ENCODE measurements around the gene OLIG2. TPM values are rescaled to one million over a fixed set of nuclear protein-coding genes. Genes with fewer than 3 reads are reported as not detected.

The OLIG2 gene
- total RNA-seq, 1 donor from 2014 or later = 0.33 TPM

DNA sequence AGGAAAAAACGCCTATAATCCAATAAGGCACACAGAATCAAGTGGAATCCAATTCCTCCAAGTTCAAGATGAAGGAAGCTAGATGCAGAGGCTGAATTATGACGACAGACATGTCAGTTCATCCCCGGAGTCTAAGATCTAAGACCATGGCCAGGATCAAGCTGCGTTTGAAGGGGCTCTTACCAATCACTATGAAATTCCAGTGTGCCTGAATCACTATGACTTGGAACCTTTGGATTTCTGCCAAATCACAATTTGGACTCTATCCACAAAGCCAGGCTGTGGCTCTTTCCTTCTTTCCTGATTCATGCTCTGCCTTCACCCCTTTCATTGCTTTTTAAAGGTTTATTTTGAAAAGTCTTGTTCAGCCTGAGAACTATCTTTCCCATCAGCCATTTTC is 17.1 kb downstream of the OLIG2 start:
- Mint-ChIP-seq H3K36me3 (ENCODE audit: low read depth, unreplicated experiment) (peaks cover 4% of the 10 kb centered on the region), H3K4me3 (ENCODE audit: unreplicated experiment) (no peak overlapping the region), H3K27ac (ENCODE audit: unreplicated experiment) (no peak overlapping the region), H3K27me3 (ENCODE audit: unreplicated experiment) (no peaks in the 10 kb centered on the region), H3K4me1 (ENCODE audit: unreplicated experiment) (no peaks in the 10 kb centered on the region), H3K9me3 (ENCODE audit: unreplicated experiment) (no peaks in the 10 kb centered on the region)
- TF ChIP-seq, protein P1, sequence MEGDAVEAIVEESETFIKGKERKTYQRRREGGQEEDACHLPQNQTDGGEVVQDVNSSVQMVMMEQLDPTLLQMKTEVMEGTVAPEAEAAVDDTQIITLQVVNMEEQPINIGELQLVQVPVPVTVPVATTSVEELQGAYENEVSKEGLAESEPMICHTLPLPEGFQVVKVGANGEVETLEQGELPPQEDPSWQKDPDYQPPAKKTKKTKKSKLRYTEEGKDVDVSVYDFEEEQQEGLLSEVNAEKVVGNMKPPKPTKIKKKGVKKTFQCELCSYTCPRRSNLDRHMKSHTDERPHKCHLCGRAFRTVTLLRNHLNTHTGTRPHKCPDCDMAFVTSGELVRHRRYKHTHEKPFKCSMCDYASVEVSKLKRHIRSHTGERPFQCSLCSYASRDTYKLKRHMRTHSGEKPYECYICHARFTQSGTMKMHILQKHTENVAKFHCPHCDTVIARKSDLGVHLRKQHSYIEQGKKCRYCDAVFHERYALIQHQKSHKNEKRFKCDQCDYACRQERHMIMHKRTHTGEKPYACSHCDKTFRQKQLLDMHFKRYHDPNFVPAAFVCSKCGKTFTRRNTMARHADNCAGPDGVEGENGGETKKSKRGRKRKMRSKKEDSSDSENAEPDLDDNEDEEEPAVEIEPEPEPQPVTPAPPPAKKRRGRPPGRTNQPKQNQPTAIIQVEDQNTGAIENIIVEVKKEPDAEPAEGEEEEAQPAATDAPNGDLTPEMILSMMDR (IDR thresholded peaks at IDR 0.05; ENCODE audit: unreplicated experiment) = no peak
- no peak for DNase-seq (ENCODE audit: low spot score)

- H3K9me3 Mint-ChIP-seq (ENCODE audit: unreplicated experiment) = no peaks in the 10 kb centered on the region
- DNase-seq (ENCODE audit: low spot score) = no peak
- H3K4me1 Mint-ChIP-seq (ENCODE audit: unreplicated experiment) = peaks cover 3% of the 10 kb centered on the region
- no peak overlapping the region for H3K4me3 Mint-ChIP-seq (ENCODE audit: unreplicated experiment)
- no peak overlapping the region for H3K27ac Mint-ChIP-seq (ENCODE audit: unreplicated experiment)
- TF ChIP-seq, protein P1 (IDR thresholded peaks at IDR 0.05; ENCODE audit: unreplicated experiment) = no peak
- no peaks in the 10 kb centered on the region for H3K27me3 Mint-ChIP-seq (ENCODE audit: unreplicated experiment)
- H3K36me3 Mint-ChIP-seq (ENCODE audit: low read depth, unreplicated experiment) = peaks cover 4% of the 10 kb centered on the region
These were observed 20.7 kb downstream of the OLIG2 start for GRCh38 chr21:33046455-33046854.

DNA sequence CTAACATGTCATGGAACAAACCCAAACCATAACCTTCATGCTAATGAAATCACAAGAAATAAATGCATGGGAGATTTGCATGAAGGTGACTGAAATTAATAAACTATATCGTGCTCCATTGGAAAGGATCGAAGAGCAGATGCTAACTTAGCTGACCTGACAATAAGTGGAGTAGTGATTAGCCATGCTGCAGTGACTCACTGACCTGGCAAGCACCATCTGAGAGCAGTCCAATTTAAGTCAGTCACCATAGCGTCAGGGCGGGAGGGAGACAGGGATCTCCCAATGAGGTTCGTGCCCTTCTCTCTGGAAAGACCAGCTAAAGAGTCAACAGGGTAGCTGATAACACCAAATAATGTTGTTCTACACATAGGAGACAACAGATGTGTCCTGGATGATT is 21.5 kb downstream of the OLIG2 start:
- no peak overlapping the region for H3K27ac Mint-ChIP-seq (ENCODE audit: unreplicated experiment)
- H3K27me3 Mint-ChIP-seq (ENCODE audit: unreplicated experiment) = no peaks in the 10 kb centered on the region
- no peak overlapping the region for H3K4me3 Mint-ChIP-seq (ENCODE audit: unreplicated experiment)
- TF ChIP-seq, protein P1 (IDR thresholded peaks at IDR 0.05; ENCODE audit: unreplicated experiment) = no peak
- no peak for DNase-seq (ENCODE audit: low spot score)
- peaks cover 3% of the 10 kb centered on the region for H3K4me1 Mint-ChIP-seq (ENCODE audit: unreplicated experiment)
- H3K9me3 Mint-ChIP-seq (ENCODE audit: unreplicated experiment) = no peaks in the 10 kb centered on the region
- peaks cover 4% of the 10 kb centered on the region for H3K36me3 Mint-ChIP-seq (ENCODE audit: low read depth, unreplicated experiment)

DNA sequence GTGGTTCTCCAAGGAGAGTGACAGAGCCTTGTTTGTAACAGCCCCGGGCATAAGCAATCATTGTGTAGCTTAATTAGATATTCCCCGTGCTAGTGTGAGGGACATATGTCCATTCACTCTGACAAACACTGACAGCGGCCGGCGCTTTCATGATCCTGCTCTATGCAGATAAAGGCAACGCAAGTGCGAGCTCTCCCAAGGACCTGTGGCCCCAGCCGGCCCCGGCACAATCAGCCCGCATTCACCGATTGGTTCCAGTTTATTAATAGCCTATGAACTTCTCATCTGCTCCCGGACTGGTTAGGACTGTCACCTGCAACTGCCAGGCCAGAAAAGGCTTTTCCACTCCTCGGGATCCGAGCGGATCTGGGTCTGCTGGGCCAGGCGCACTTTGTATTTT is 26.2 kb downstream of the OLIG2 start:
- Mint-ChIP-seq H3K36me3 (ENCODE audit: low read depth, unreplicated experiment) (peaks cover 4% of the 10 kb centered on the region), H3K4me1 (ENCODE audit: unreplicated experiment) (peaks cover 3% of the 10 kb centered on the region), H3K4me3 (ENCODE audit: unreplicated experiment) (no peak overlapping the region), H3K9me3 (ENCODE audit: unreplicated experiment) (no peaks in the 10 kb centered on the region), H3K27ac (ENCODE audit: unreplicated experiment) (no peak overlapping the region), H3K27me3 (ENCODE audit: unreplicated experiment) (peaks cover 2% of the 10 kb centered on the region)
- TF ChIP-seq, protein P1 (IDR thresholded peaks at IDR 0.05; ENCODE audit: unreplicated experiment) = no peak
- DNase-seq (ENCODE audit: low spot score) = no peak

DNA sequence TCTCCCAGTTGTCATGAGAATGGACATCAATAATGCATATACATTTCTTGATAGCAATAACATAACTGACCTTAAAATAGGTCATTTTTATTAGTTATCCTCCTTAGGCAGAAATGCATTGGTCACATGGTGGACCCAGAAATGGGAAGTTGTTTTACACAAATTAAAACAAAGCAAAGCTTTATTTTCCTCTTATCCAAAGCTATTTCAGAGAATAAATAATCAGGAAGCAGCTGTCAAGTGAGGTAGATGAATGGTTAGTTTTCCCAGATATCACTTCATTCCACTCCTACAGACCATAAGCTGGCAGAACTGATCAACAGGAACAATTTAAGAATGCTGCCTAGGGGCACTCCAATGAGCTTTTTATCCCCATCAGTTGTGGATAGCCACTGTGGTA is 28.2 kb downstream of the OLIG2 start:
- H3K27me3 Mint-ChIP-seq (ENCODE audit: unreplicated experiment) = peaks cover 6% of the 10 kb centered on the region
- H3K9me3 Mint-ChIP-seq (ENCODE audit: unreplicated experiment) = no peaks in the 10 kb centered on the region
- no peak for DNase-seq (ENCODE audit: low spot score)
- no peak overlapping the region for H3K4me3 Mint-ChIP-seq (ENCODE audit: unreplicated experiment)
- TF ChIP-seq, protein P1 (IDR thresholded peaks at IDR 0.05; ENCODE audit: unreplicated experiment) = no peak
- H3K36me3 Mint-ChIP-seq (ENCODE audit: low read depth, unreplicated experiment) = no peaks in the 10 kb centered on the region
- H3K4me1 Mint-ChIP-seq (ENCODE audit: unreplicated experiment) = no peaks in the 10 kb centered on the region
- no peak overlapping the region for H3K27ac Mint-ChIP-seq (ENCODE audit: unreplicated experiment)

All from endothelial cell (in vitro differentiated cells).